PC-3 (cell line): ENCODE results near the gene DLG1. TPM values are rescaled to one million over a fixed set of nuclear protein-coding genes. Genes with fewer than 3 reads are reported as not detected.

ENCODE experiments used
- ATAC-seq: fragments of 200-7000 bp; cut with Tn5 transposase; 2 replicates; pipeline ENCODE4 v1.9.1; 2020; ENCODE audit warnings: mild to moderate bottlenecking, moderate library complexity
- Bru-seq: library from RNA; stranded (reverse); fragments of 400-500 nt; gene quantifications from one replicate; lab custom pipeline; 2021; lab: Mats Ljungman, UMichigan
- BruChase-seq, 2 experiments: library from RNA; stranded (reverse); fragments of 400-500 nt; gene quantifications; one replicate each; lab custom pipeline; 2021; lab: Mats Ljungman, UMichigan
- BruUV-seq: library from RNA; stranded (reverse); fragments of 400-500 nt; replicated peaks from 2 replicates; lab custom pipeline; 2021; lab: Mats Ljungman, UMichigan
- CTCF ChIA-PET: fragments of 300-600 bp; sonication (Branson Sonifier 250); formaldehyde crosslinking; loops from one replicate; lab custom pipeline; 2022; ENCODE audit warnings: antibody characterized with exemption; lab: Charles Lee
- POLR2A ChIA-PET: fragments of 300-600 bp; sonication (Branson Sonifier 250); formaldehyde crosslinking; loops from one replicate; lab custom pipeline; 2022; ENCODE audit warnings: antibody characterized with exemption; ENCODE audit not compliant: unreplicated experiment; lab: Charles Lee
- DNase-seq: peaks from one replicate; pipeline ENCODE4 v3.0.0-alpha.2; 2015
- H2AFZ ChIP-seq: fragments of 300-600 bp; sonication (generic); 2 replicates; pipeline ENCODE4 v1.6.0; 2016; ENCODE audit warnings: antibody characterized with exemption, low read length
- H3F3A ChIP-seq: fragments of 300-600 bp; sonication (generic); one replicate; pipeline ENCODE4 v1.6.0; 2017; ENCODE audit warnings: antibody characterized with exemption, low read length, control low read depth, mild to moderate bottlenecking; ENCODE audit not compliant: unreplicated experiment
- H3K27ac ChIP-seq: fragments of 300-600 bp; sonication (generic); 2 replicates; pipeline ENCODE4 v1.5.1; 2016; ENCODE audit warnings: mild to moderate bottlenecking, low read length
- H3K27me3 ChIP-seq: fragments of 300-600 bp; sonication (generic); 2 replicates; pipeline ENCODE4 v1.6.1; 2016; ENCODE audit warnings: low read length, mixed read lengths
- H3K36me3 ChIP-seq: fragments of 300-600 bp; sonication (generic); 2 replicates; pipeline ENCODE4 v1.6.1; 2016; ENCODE audit warnings: low read depth, mixed run types, low read length, mixed read lengths
- H3K4me1 ChIP-seq: fragments of 300-600 bp; sonication (generic); 2 replicates; pipeline ENCODE4 v1.5.1; 2016; ENCODE audit warnings: low read length; ENCODE audit not compliant: insufficient read depth
- H3K4me2 ChIP-seq: fragments of 300-600 bp; sonication (generic); 2 replicates; pipeline ENCODE4 v1.6.0; 2016; ENCODE audit warnings: low read length
- H3K4me3 ChIP-seq: fragments of 300-600 bp; sonication (generic); 2 replicates; pipeline ENCODE4 v1.5.1; 2016; ENCODE audit warnings: mild to moderate bottlenecking, low read length, mixed read lengths
- H3K79me2 ChIP-seq: fragments of 300-600 bp; sonication (generic); 2 replicates; pipeline ENCODE4 v1.6.1; 2017; ENCODE audit warnings: low read length, mixed read lengths
- H3K9ac ChIP-seq: fragments of 300-600 bp; sonication (generic); 2 replicates; pipeline ENCODE4 v1.6.0; 2016; ENCODE audit warnings: mild to moderate bottlenecking, low read length
- H3K9me2 ChIP-seq: fragments of 300-600 bp; sonication (generic); replicated peaks from 2 replicates; pipeline ENCODE4 v1.6.1; 2016; ENCODE audit warnings: mixed run types, low read length, mixed read lengths
- H3K9me3 ChIP-seq: fragments of 300-600 bp; sonication (generic); 2 replicates; pipeline ENCODE4 v1.6.1; 2016; ENCODE audit warnings: low read length, mixed read lengths
- H4K20me1 ChIP-seq: fragments of 300-600 bp; sonication (generic); 2 replicates; pipeline ENCODE4 v1.6.1; 2016; ENCODE audit warnings: low read length, mixed read lengths
- CTCF ChIP-seq: fragments of 300-600 bp; sonication (generic); conservative IDR thresholded peaks from 2 replicates; pipeline ENCODE4 v1.5.1; 2017; ENCODE audit warnings: antibody characterized with exemption, low read depth, mild to moderate bottlenecking, low read length
- EZH2 ChIP-seq: fragments of 300-600 bp; sonication (generic); IDR thresholded peaks from one replicate; pipeline ENCODE4 v1.6.1; 2017; ENCODE audit warnings: antibody characterized with exemption, mild to moderate bottlenecking, low read length; ENCODE audit not compliant: unreplicated experiment
- EZH2phosphoT487 ChIP-seq: fragments of 300-600 bp; sonication (generic); IDR thresholded peaks from 2 replicates; pipeline ENCODE4 v1.6.1; 2018; ENCODE audit warnings: mild to moderate bottlenecking, antibody characterized with exemption, low read length, borderline replicate concordance
- intact Hi-C: fragments of 100-400 bp; cut with micrococcal nuclease; formaldehyde crosslinking; loops from 2 replicates; pipeline ENCODE4 v1.9.0; 2023
- long read RNA-seq: library from polyadenylated mRNA; unstranded; transcript quantifications from one replicate; pipeline ENCODE4 v2.0.0, GENCODE V29; 2021; ENCODE audit not compliant: unreplicated experiment
- total RNA-seq: library from RNA; depleted of rRNA; stranded (reverse); fragments of >200 nt; gene quantifications from 2 replicates; pipeline ENCODE4 v1.2.3, GENCODE V29; 2014; rRNA removed

The DLG1 gene
- total RNA-seq (60.8 and 77.8 TPM in 2 replicates), Bru-seq, nascent RNA (percentile 97 among the genes with signal in this experiment), BruChase-seq, experiment 1, labeled RNA remaining after a 6-hour chase (percentile 90 among the genes with signal in this experiment), BruChase-seq, experiment 2, labeled RNA remaining after a 2-hour chase (percentile 96 among the genes with signal in this experiment)
- long read RNA-seq, full-length matches to known transcripts, result 6 of 139 reads
- long read RNA-seq, partial matches to known transcripts, result 31 of 139 reads
- long read RNA-seq, other reads (novel, unspliced or antisense), result 102 of 139 reads

DNA sequence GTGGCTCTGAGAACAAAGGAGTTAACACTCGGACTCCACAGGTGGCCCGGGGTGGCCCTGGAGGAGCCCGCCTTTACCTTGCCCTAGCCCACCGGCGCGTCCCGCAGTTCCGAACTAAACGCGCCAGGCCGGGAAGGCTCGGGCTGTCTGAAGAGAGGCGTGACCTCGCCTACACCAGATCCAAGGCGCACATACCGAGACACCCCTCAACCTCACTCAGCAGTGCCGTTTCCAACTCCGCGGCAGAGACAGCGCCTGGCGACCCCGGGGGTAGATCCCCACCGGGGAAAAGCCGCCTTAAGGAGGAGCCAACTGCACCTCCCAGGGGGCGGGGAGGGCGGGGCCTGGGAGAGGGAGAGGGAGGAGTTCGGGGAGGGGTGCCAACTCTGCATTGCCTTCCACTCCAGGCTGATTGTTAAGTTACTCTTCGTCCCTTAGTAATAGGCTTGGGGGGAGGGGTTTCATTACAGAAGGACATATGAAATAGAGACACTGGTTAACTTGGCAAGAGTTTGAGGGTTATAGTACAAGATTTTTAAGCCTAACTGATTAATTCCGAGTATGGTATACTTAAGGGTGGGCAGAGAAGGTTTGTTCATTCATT lies at the start of gene DLG1:
Gene DLG1, minus strand, starts transcription at position 272 of the 604 bp plus-strand sequence. CDS start 1,408 bp downstream, outside the sequence.
- TSS peak; percentile 40 for BruUV-seq

GRCh38 chr3:197348014-197348413 lies 49.6 kb upstream of the DLG1 start:
- H3K9me3 ChIP-seq, result no peaks in the 10 kb centered on the region
- H4K20me1 ChIP-seq, result no peaks in the 10 kb centered on the region
- H3K4me3 ChIP-seq, result no peak overlapping the region
- ATAC-seq (no peak), DNase-seq (no peak)
- H3K4me2 ChIP-seq, result no peak overlapping the region
- H3K27ac ChIP-seq, result no peak overlapping the region
- TF ChIP-seq EZH2phosphoT487, result no peak
- TF ChIP-seq EZH2, result no peak
- no peak for TF ChIP-seq CTCF
- H3K27me3 ChIP-seq, result no peaks in the 10 kb centered on the region
- H3F3A ChIP-seq, result no peaks in the 10 kb centered on the region
- no peak overlapping the region for H3K9ac ChIP-seq
- BruUV-seq, result no TSS peak
- H3K9me2 ChIP-seq, result no peaks in the 10 kb centered on the region
- ChIA-PET CTCF (no interaction called here), POLR2A (no interaction called here)
- peaks cover 4% of the 10 kb centered on the region; the same call in 1 of the 2 replicates for H3K4me1 ChIP-seq
- no peaks in the 10 kb centered on the region for H3K79me2 ChIP-seq
- no peak overlapping the region for H2AFZ ChIP-seq
- intact Hi-C loops, result no loop called here
- no peaks in the 10 kb centered on the region for H3K36me3 ChIP-seq

More for the DNA sequence above, at the start of gene DLG1:
- no peaks in the 10 kb centered on the region for H3K27me3 ChIP-seq
- POLR2A ChIA-PET, result interaction anchor here (0.6 to 1.8 kb wide), 4 partner anchors 9 to 19 kb away, joined by 3 to 20 read pairs (median 5); no protein-coding TSS in a partner anchor
- peak within 1 kb of the TSS; percentile 86 for H3K4me3 ChIP-seq
- H3K9ac ChIP-seq, result peak within 1 kb of the TSS; percentile 91
- ATAC-seq, result peak; percentile 72
- H3K9me3 ChIP-seq, result no peaks in the 10 kb centered on the region
- H3K4me2 ChIP-seq, result peak within 1 kb of the TSS; percentile 88
- DNase-seq, result peak; percentile 95
- peak within 1 kb of the TSS; percentile 84 for H3K27ac ChIP-seq
- 0 out of 2 replicates have a peak, but pooled peaks cover 8% of the 10 kb centered on the region for H4K20me1 ChIP-seq
- intact Hi-C loops, result loop anchor here (1.0 to 5.0 kb wide), 4 partner anchors 68 to 214 kb away; no protein-coding TSS in a partner anchor
- peak within 1 kb of the TSS; percentile 97 for H2AFZ ChIP-seq
- H3F3A ChIP-seq, result no peaks in the 10 kb centered on the region
- no peak for TF ChIP-seq EZH2
- TF ChIP-seq CTCF, result no peak
- no peak for TF ChIP-seq EZH2phosphoT487
- no peaks in the 10 kb centered on the region for H3K9me2 ChIP-seq
- H3K36me3 ChIP-seq, result peaks cover 21% of the 10 kb centered on the region
- peaks cover 45% of the 10 kb centered on the region for H3K79me2 ChIP-seq
- CTCF ChIA-PET, result interaction anchor here (0.6 to 1.2 kb wide), 4 partner anchors 10 to 278 kb away, joined by 4 to 5 read pairs (median 4); no protein-coding TSS in a partner anchor
- peaks cover 35% of the 10 kb centered on the region for H3K4me1 ChIP-seq
